Right lobe of liver (tissue), 6 donors: ENCODE data around the gene SKP2. TPM values are rescaled to one million over a fixed set of nuclear protein-coding genes. Genes with fewer than 3 reads are reported as not detected.

Experiments
- ATAC-seq, 4 donors: fragments of 200-7000 bp; cut with Tn5 transposase; one replicate each; pipeline ENCODE4 v1.9.1; 2020; ENCODE audit warnings: mild to moderate bottlenecking in 4 of 4, moderate library complexity in 4 of 4
- DNase-seq, 3 donors: peaks; one replicate each; pipeline ENCODE4 v3.0.0-alpha.2; 2020
- H3K27ac ChIP-seq, 3 donors: fragments of 200-600 bp; one replicate each; pipeline ENCODE4 v1.8.0; 2022
- H3K27me3 ChIP-seq, 2 donors: fragments of 200-600 bp; one replicate each; pipeline ENCODE4 v1.8.0; 2022
- H3K36me3 ChIP-seq, 4 donors: fragments of 200-600 bp; sonication (generic) in 1 of 4; one replicate each; pipeline versions ENCODE4 v1.5.1 to v1.8.0; 2017 to 2022; ENCODE audit warnings: control low read depth in 1 of 4
- H3K4me1 ChIP-seq, 4 donors: fragments of 200-600 bp; sonication (generic) in 1 of 4; one replicate each; pipeline versions ENCODE4 v1.5.1 to v1.8.0; 2017 to 2022; ENCODE audit warnings: control low read depth in 1 of 4
- H3K4me3 ChIP-seq, 3 donors: fragments of 200-600 bp; one replicate each; pipeline ENCODE4 v1.8.0; 2022
- H3K9me3 ChIP-seq, 4 donors: fragments of 200-600 bp; sonication (generic) in 1 of 4; one replicate each; pipeline versions ENCODE4 v1.5.1 to v1.8.0; 2017 to 2022; ENCODE audit warnings: control low read depth in 1 of 4
- POLR2A ChIP-seq: fragments of 450-650 bp; IDR thresholded peaks from one replicate; pipeline ENCODE4 v1.6.1; 2017; ENCODE audit warnings: antibody characterized with exemption, mild to moderate bottlenecking
- WGBS: methylation state at CpG from one replicate; pipeline ENCODE4 v1.1.6; 2018; ENCODE audit warnings: low coverage, low lambda C conversion rate; ENCODE audit not compliant: insufficient coverage; ENCODE audit errors: missing lambda C conversion rate; 5-methylcytosine and 5-hydroxymethylcytosine counted together
- intact Hi-C, 2 donors: fragments of 100-400 bp; cut with DNase I; formaldehyde crosslinking; loops; one replicate each; pipeline versions ENCODE4 v1.11.2 to v1.14.1; 2022
- total RNA-seq, 6 experiments: library from RNA; depleted of rRNA in 2 of 6; stranded (reverse); fragments of >200 nt in 2 of 6; fragmentation: NEBNext Ultra II Directional in 3 of 6; extraction: Animal tissue kit (Norgen Biotek cat#: 25700) in 3 of 6; gene quantifications; one replicate each; pipeline versions ENCODE4 v1.1.0 to v1.2.4, GENCODE V29; 2016 to 2023
- TF ChIP-seq, protein P1 (sequence below), 4 donors: fragments of 200-600 bp in 3 of 4; fragments of 450-650 bp in 1 of 4; IDR thresholded peaks; one replicate each; pipeline versions ENCODE4 v1.5.1 to v1.8.0; 2016 to 2022; ENCODE audit warnings: antibody characterized with exemption in 4 of 4, mild to moderate bottlenecking in 2 of 4
- donor health status: DM: no; HTN: yes; CAD: no.
- donor health status: DM: no; HTN: no; CAD: no.
- donor health status: DM: no; HTN: no; CAD: no.
- donor health status: DM: no; HTN: yes; CAD: no.
- donor health status: DM: no; HTN: yes; CAD: no.

The SKP2 gene
- total RNA-seq, 6 experiments from 2014 or later: 11.8 to 25.0 (median 17.3) TPM

DNA sequence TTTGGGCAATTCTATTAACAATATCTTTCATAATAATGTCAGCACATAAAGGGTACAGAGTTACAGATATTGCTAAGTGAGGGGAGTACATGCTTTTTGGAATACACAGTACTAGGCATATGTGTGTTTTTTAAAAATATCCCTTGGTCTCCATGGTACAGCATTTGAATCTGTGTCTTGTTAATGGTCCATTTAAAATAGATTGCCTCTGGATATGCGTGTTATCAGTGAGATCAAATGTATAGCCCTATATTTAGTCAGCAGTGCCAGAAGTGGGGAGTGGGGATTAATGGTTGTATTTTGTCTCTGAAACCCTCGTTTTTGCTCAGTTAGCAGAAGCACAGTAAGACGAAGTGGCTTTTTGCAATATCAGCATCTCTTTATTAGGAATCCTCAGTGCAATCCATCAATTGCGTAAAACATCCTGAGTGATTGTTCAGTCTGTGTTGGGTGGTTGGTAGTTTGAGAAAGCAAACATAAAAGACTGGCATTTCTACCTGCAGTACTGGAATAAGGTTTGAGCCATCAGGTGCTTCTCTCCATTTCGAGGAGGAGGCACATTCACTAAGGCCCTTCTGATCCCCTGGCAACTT, 19.0 kb downstream of the SKP2 start:
- 33% methylated on average over 5 of the region's 5 CpGs for WGBS
- peaks cover 0 to 37% (median 2%) of the 10 kb centered on the region in 4 donors for H3K4me1 ChIP-seq
- no peak for DNase-seq
- no peaks in the 10 kb centered on the region for H3K9me3 ChIP-seq
- TF ChIP-seq POLR2A: no peak
- TF ChIP-seq, protein P1, sequence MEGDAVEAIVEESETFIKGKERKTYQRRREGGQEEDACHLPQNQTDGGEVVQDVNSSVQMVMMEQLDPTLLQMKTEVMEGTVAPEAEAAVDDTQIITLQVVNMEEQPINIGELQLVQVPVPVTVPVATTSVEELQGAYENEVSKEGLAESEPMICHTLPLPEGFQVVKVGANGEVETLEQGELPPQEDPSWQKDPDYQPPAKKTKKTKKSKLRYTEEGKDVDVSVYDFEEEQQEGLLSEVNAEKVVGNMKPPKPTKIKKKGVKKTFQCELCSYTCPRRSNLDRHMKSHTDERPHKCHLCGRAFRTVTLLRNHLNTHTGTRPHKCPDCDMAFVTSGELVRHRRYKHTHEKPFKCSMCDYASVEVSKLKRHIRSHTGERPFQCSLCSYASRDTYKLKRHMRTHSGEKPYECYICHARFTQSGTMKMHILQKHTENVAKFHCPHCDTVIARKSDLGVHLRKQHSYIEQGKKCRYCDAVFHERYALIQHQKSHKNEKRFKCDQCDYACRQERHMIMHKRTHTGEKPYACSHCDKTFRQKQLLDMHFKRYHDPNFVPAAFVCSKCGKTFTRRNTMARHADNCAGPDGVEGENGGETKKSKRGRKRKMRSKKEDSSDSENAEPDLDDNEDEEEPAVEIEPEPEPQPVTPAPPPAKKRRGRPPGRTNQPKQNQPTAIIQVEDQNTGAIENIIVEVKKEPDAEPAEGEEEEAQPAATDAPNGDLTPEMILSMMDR (IDR thresholded peaks at IDR 0.05): no peak
- H3K27me3 ChIP-seq: no peaks in the 10 kb centered on the region
- intact Hi-C loops: no loop called here
- H3K27ac ChIP-seq: no peak overlapping the region
- H3K4me3 ChIP-seq: no peak overlapping the region
- H3K36me3 ChIP-seq: peaks cover 0 to 44% (median 6%) of the 10 kb centered on the region in 4 donors
- peak; percentile 54 to 79 (median 56) for ATAC-seq

DNA sequence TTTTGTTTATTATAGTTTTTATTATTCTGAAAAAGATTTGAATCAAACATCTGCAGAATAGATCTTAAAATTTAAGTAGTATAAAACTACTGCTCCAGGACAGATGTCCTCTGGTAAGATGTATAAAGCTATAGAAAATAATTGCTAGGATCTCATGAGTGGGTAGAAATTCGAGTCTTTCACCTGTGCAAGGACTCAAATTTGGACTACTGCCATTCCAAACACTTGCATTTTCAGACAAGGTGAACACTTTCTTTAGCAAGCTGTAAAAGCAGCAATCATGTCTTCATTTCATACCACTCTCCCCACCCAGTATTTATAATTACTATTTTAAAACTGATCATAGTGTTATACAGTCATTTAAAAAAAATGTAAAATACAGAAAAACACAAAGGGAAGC, 20.7 kb downstream of the SKP2 start:
- H3K27me3 ChIP-seq: no peaks in the 10 kb centered on the region
- TF ChIP-seq, protein P1 (IDR thresholded peaks at IDR 0.05): no peak
- TF ChIP-seq POLR2A: no peak

DNA sequence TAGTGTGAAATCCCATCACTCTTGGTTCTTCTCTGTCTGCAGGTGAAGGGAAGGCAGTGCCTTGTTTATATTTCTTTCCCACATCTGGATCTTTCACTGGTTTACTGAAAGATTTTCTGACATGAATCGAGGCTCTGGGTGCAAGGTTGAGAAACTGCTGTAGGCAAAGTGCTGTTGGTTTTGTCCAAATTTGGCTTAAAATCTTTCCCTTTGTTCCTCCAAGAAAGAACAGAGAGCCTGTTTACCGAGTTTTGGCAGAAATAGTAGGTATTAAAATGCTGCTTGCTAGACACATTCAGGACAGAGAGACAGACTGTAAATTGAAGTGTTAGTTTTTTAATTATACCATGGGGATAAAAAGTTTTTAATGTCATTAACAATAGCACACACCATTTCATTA, 21.5 kb downstream of the SKP2 start:
- Histone ChIP-seq H3K36me3 (peaks cover 0 to 29% (median under 1%) of the 10 kb centered on the region in 4 donors), H3K27me3 (no peaks in the 10 kb centered on the region), H3K4me1 (peaks cover 0 to 52% (median 2%) of the 10 kb centered on the region in 4 donors), H3K4me3 (no peak overlapping the region), H3K9me3 (no peaks in the 10 kb centered on the region), H3K27ac (peak overlapping the region in 1 of 3 donors; percentile 47)
- intact Hi-C loops: no loop called here
- WGBS: 42% methylated on average over 2 of the region's 2 CpGs
- no peak for ATAC-seq
- TF ChIP-seq, protein P1 (IDR thresholded peaks at IDR 0.05): no peak
- no peak for TF ChIP-seq POLR2A
- DNase-seq: no peak

More for the DNA sequence above, 20.7 kb downstream of the SKP2 start:
- no peaks in the 10 kb centered on the region for H3K9me3 ChIP-seq
- no peak overlapping the region for H3K4me3 ChIP-seq
- no peak for DNase-seq
- no peak overlapping the region for H3K27ac ChIP-seq
- peaks cover 0 to 36% (median 4%) of the 10 kb centered on the region in 4 donors for H3K36me3 ChIP-seq
- H3K4me1 ChIP-seq: peaks cover 0 to 44% (median 2%) of the 10 kb centered on the region in 4 donors
- WGBS: 53% methylated on average over 1 of the region's 1 CpG
- ATAC-seq: no peak
- intact Hi-C loops: no loop called here

DNA sequence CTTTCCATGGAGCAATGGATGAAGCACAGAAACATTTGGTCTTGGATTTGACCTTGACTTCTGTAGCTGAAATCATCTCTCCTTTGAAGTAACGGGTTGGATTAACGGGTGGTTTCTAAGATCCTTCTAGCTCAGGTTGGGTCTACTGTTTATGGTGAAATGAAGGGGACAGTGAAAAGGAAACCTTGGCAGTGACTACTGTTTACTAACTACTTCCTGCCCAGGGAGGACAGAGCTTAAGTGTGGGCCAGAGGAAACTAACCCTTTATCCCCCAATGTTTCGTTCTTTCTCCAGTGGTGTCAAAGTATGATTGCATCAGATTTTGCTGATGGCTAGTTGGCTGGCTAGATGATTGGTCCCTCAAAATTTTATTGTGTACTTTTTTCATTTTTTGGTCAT, 22.2 kb downstream of the SKP2 start:
- TF ChIP-seq, protein P1 (IDR thresholded peaks at IDR 0.05): no peak
- no peak for TF ChIP-seq POLR2A
- Histone ChIP-seq H3K36me3 (peaks cover 0 to 23% (median 0%) of the 10 kb centered on the region in 4 donors), H3K4me1 (peaks cover 0 to 58% (median 6%) of the 10 kb centered on the region in 4 donors), H3K27ac (peak overlapping the region in 2 of 3 donors; percentile 23 to 47), H3K4me3 (peak overlapping the region in 1 of 3 donors; percentile 12), H3K27me3 (no peaks in the 10 kb centered on the region), H3K9me3 (no peaks in the 10 kb centered on the region)
- DNase-seq (no peak), ATAC-seq (peak; percentile 71 to 78 (median 74))
- 19% methylated on average over 3 of the region's 3 CpGs for WGBS
- intact Hi-C loops: no loop called here
